H1 (cell line): Measurements from ENCODE around the gene RABL2A. TPM values are rescaled to one million over a fixed set of nuclear protein-coding genes. Genes with fewer than 3 reads are reported as not detected.
"Not testable (repeated sequence)": the region's sequence is repeated elsewhere in the genome, so short reads cannot be mapped to it uniquely, and the experiment has no call there.

ENCODE experiments used
- CTCF ChIA-PET: fragments of 300-600 bp; sonication (Branson Sonifier 250); formaldehyde crosslinking; loops from one replicate; lab custom pipeline; 2021; ENCODE audit not compliant: partially characterized antibody; lab: Charles Lee
- POLR2A ChIA-PET: fragments of 300-600 bp; sonication (Branson Sonifier 250); formaldehyde crosslinking; loops from one replicate; lab custom pipeline; 2021; ENCODE audit warnings: inconsistent platforms; ENCODE audit not compliant: partially characterized antibody; lab: Charles Lee
- DNase-seq, 2 experiments: peaks; one replicate each; pipeline versions ENCODE4 v3.0.0 to v3.0.0-alpha.2; 2010 to 2022; ENCODE audit warnings: low spot score in 2 of 2, low read depth in 1 of 2, mixed read lengths in 1 of 2
- FAIRE-seq: peaks from 2 replicates; lab custom pipeline; 2011; peaks lifted over from hg19 to GRCh38; lab: Jason Lieb, UNC
- H2AFZ ChIP-seq: 2 replicates; pipeline ENCODE4 v1.8.1; 2012; ENCODE audit warnings: low read length, inconsistent platforms
- H2AK5ac ChIP-seq: 2 replicates; pipeline ENCODE4 v1.6.1; 2013; ENCODE audit warnings: low read depth, low read length
- H2BK120ac ChIP-seq: replicated peaks from 2 replicates; pipeline ENCODE3; 2013; ENCODE audit warnings: low read depth, low read length, inconsistent platforms
- H2BK12ac ChIP-seq: 2 replicates; pipeline ENCODE4 v1.6.1; 2013; ENCODE audit warnings: low read depth, low read length
- H2BK15ac ChIP-seq: 2 replicates; pipeline ENCODE4 v1.6.1; 2013; ENCODE audit warnings: low read length
- H2BK20ac ChIP-seq: 2 replicates; pipeline ENCODE4 v1.6.1; 2013; ENCODE audit warnings: low read length
- H2BK5ac ChIP-seq: 2 replicates; pipeline ENCODE4 v1.6.1; 2013; ENCODE audit warnings: low read depth, low read length
- H3K14ac ChIP-seq: 2 replicates; pipeline ENCODE4 v1.6.1; 2013; ENCODE audit warnings: inconsistent platforms; ENCODE audit not compliant: insufficient read length
- H3K18ac ChIP-seq: 2 replicates; pipeline ENCODE4 v1.6.1; 2013; ENCODE audit warnings: low read length; ENCODE audit errors: extremely low read depth
- H3K23ac ChIP-seq: 2 replicates; pipeline ENCODE4 v1.6.1; 2013; ENCODE audit warnings: inconsistent platforms; ENCODE audit not compliant: insufficient read length
- H3K23me2 ChIP-seq: 2 replicates; pipeline ENCODE4 v1.6.1; 2013; ENCODE audit warnings: low read depth, low read length
- H3K27ac ChIP-seq: 2 replicates; pipeline ENCODE4 v1.6.1; 2011; ENCODE audit warnings: low read depth, low read length, inconsistent platforms
- H3K27me3 ChIP-seq, 4 experiments: replicated peaks in 1 of 4; 1 replicate in 1 of 4; 2 replicates in 3 of 4; pipeline versions ENCODE4 v1.6.1 to v1.8.1; 2011 to 2013; ENCODE audit warnings: low read length in 3 of 4, mild to moderate bottlenecking in 3 of 4, inconsistent platforms in 2 of 4, mixed read lengths in 2 of 4, moderate library complexity in 1 of 4; ENCODE audit not compliant: control insufficient read depth in 3 of 4, insufficient read depth in 3 of 4; ENCODE audit errors: extremely low read depth in 1 of 4
- H3K36me3 ChIP-seq, 4 experiments: 2 replicates each; pipeline versions ENCODE4 v1.6.1 to v1.8.1; 2011 to 2013; ENCODE audit warnings: mild to moderate bottlenecking in 4 of 4, low read length in 3 of 4, moderate library complexity in 2 of 4, control low read depth in 1 of 4, inconsistent platforms in 1 of 4; ENCODE audit not compliant: insufficient read depth in 4 of 4, control insufficient read depth in 2 of 4
- H3K4ac ChIP-seq: replicated peaks from 2 replicates; pipeline ENCODE3; 2013; ENCODE audit warnings: low read length, low read depth, mixed read lengths, inconsistent platforms; ENCODE audit not compliant: insufficient read length
- H3K4me1 ChIP-seq, 4 experiments: replicated peaks in 1 of 4; 1 replicate in 1 of 4; 2 replicates in 3 of 4; pipeline versions ENCODE4 v1.6.1 to v1.8.1; 2011 to 2013; ENCODE audit warnings: low read length in 3 of 4, inconsistent platforms in 2 of 4, mixed read lengths in 1 of 4; ENCODE audit not compliant: insufficient read depth in 4 of 4, control insufficient read depth in 3 of 4
- H3K4me2 ChIP-seq, 2 experiments: 2 replicates each; pipeline versions ENCODE4 v1.6.1 to v1.8.1; 2011 to 2013; ENCODE audit warnings: low read depth in 2 of 2, low read length in 2 of 2, control low read depth in 1 of 2, inconsistent platforms in 1 of 2, mild to moderate bottlenecking in 1 of 2; ENCODE audit not compliant: insufficient read depth in 1 of 2
- H3K4me3 ChIP-seq, 4 experiments: fragments of 200-600, 300-600 bp in 1 of 4; sonication (generic), shearing (Covaris generic), sonication (Bioruptor Twin) in 1 of 4; 2 replicates each; pipeline versions ENCODE4 v1.5.1 to v1.8.1; 2011 to 2016; ENCODE audit warnings: low read length in 4 of 4, low read depth in 3 of 4, control low read depth in 2 of 4, inconsistent platforms in 2 of 4, mild to moderate bottlenecking in 2 of 4, mixed read lengths in 1 of 4, moderate library complexity in 1 of 4; ENCODE audit not compliant: insufficient read depth in 2 of 4; ENCODE audit errors: extremely low read depth in 1 of 4
- H3K56ac ChIP-seq: replicated peaks from 2 replicates; pipeline ENCODE3; 2013; ENCODE audit warnings: low read depth, mild to moderate bottlenecking, mixed read lengths, low read length, inconsistent platforms; ENCODE audit not compliant: insufficient read length
- H3K79me1 ChIP-seq: 2 replicates; pipeline ENCODE4 v1.6.1; 2013; ENCODE audit warnings: low read depth, low read length, control low read depth
- H3K79me2 ChIP-seq, 2 experiments: 2 replicates each; pipeline versions ENCODE4 v1.6.1 to v1.8.1; 2012 to 2013; ENCODE audit warnings: low read length in 2 of 2, mild to moderate bottlenecking in 2 of 2, inconsistent platforms in 1 of 2; ENCODE audit not compliant: insufficient read depth in 2 of 2, control insufficient read depth in 1 of 2
- H3K9ac ChIP-seq, 4 experiments: replicated peaks in 1 of 4; 1 replicate in 1 of 4; 2 replicates in 3 of 4; pipeline versions ENCODE4 v1.6.1 to v1.8.1; 2011 to 2013; ENCODE audit warnings: low read depth in 3 of 4, low read length in 3 of 4, control low read depth in 2 of 4, mild to moderate bottlenecking in 2 of 4, moderate library complexity in 2 of 4, inconsistent platforms in 1 of 4; ENCODE audit errors: extremely low read depth in 1 of 4
- H3K9me3 ChIP-seq, 2 experiments: 2 replicates each; pipeline versions ENCODE4 v1.6.1 to v1.8.1; 2012 to 2013; ENCODE audit warnings: mild to moderate bottlenecking in 2 of 2, moderate library complexity in 2 of 2, control low read depth in 1 of 2, inconsistent platforms in 1 of 2, low read depth in 1 of 2, low read length in 1 of 2, mixed read lengths in 1 of 2; ENCODE audit not compliant: insufficient read depth in 2 of 2
- H4K20me1 ChIP-seq, 2 experiments: replicated peaks in 1 of 2; 2 replicates each; pipeline versions ENCODE3 to v1.8.1; 2011 to 2013; ENCODE audit warnings: inconsistent platforms in 2 of 2, low read length in 2 of 2, mild to moderate bottlenecking in 1 of 2; ENCODE audit not compliant: insufficient read depth in 2 of 2, control insufficient read depth in 1 of 2
- H4K5ac ChIP-seq: 2 replicates; pipeline ENCODE4 v1.6.1; 2013; ENCODE audit warnings: low read length, low read depth, mixed read lengths, inconsistent platforms; ENCODE audit not compliant: insufficient read length
- H4K8ac ChIP-seq: 2 replicates; pipeline ENCODE4 v1.8.0; 2013; ENCODE audit warnings: mild to moderate bottlenecking, moderate library complexity, low read length, inconsistent platforms; ENCODE audit not compliant: insufficient read depth; ENCODE audit errors: extremely low read depth
- H4K91ac ChIP-seq: replicated peaks from 2 replicates; pipeline ENCODE3; 2013; ENCODE audit warnings: low read length, mixed read lengths, inconsistent platforms; ENCODE audit not compliant: insufficient read length
- SIN3A ChIP-seq, 2 experiments: IDR thresholded peaks in 1 of 2; conservative IDR thresholded peaks in 1 of 2; 2 replicates each; pipeline ENCODE4 v1.6.1; 2011 to 2012; ENCODE audit warnings: low read length in 2 of 2, improper control_type of control experiment in 1 of 2, low read depth in 1 of 2, mild to moderate bottlenecking in 1 of 2
- SP4 ChIP-seq: IDR thresholded peaks from 2 replicates; pipeline ENCODE4 v1.6.1; 2012; ENCODE audit warnings: low read length, inconsistent platforms
- WGBS, 2 experiments: shearing (Covaris generic) in 1 of 2; methylation state at CpG; one replicate each; pipeline versions ENCODE4 v1.1.6 to v1.1.7; 2013 to 2015; ENCODE audit warnings: low lambda C conversion rate in 2 of 2, mixed read lengths in 2 of 2, inconsistent platforms in 1 of 2, low coverage in 1 of 2, missing lambda C conversion rate in 1 of 2; ENCODE audit not compliant: insufficient replicate concordance in 2 of 2, insufficient coverage in 1 of 2, insufficient read length in 1 of 2; ENCODE audit errors: extremely low coverage in 1 of 2, missing lambda C conversion rate in 1 of 2; 5-methylcytosine and 5-hydroxymethylcytosine counted together
- long read RNA-seq, 2 experiments: library from RNA in 1 of 2; library from capped mRNA in 1 of 2; stranded (forward); transcript quantifications; one replicate each; pipeline ENCODE4 v2.0.0, GENCODE V29; 2021; ENCODE audit warnings: inconsistent platforms in 1 of 2
- polyA minus RNA-seq, 3 experiments: library from RNA; depleted of rRNA, polyadenylated mRNA; stranded (reverse); fragments of >200 nt; gene quantifications; 1 replicate in 2 of 3; 2 replicates in 1 of 3; pipeline ENCODE4 v1.2.3, GENCODE V29; 2011
- polyA plus RNA-seq, 7 experiments: library from polyadenylated mRNA; depleted of rRNA in 3 of 7; stranded (reverse) in 5 of 7; unstranded in 2 of 7; fragments of >200 nt in 5 of 7; fragments of 200-250 nt in 2 of 7; gene quantifications; 1 replicate in 5 of 7; 2 replicates in 1 of 7; 4 replicates in 1 of 7; pipeline versions ENCODE4 v1.2.1 to v1.2.3, GENCODE V29; 2011 to 2013; ENCODE audit warnings: missing spikeins in 2 of 7, mixed read lengths in 2 of 7
- total RNA-seq: library from RNA; stranded (reverse); fragmentation: NEBNext Ultra II Directional; extraction: Animal tissue kit (Norgen Biotek cat#: 25700); gene quantifications from 2 replicates; pipeline ENCODE4 v1.2.1, GENCODE V29; 2021
- TF ChIP-seq, protein P1 (sequence below): IDR thresholded peaks from 2 replicates; pipeline ENCODE4 v1.6.1; 2012; ENCODE audit warnings: inconsistent platforms

RABL2A gene
- 6.9 and 8.1 TPM in 2 replicates for total RNA-seq
- 9.8 and 10.9 TPM in 2 replicates for polyA plus RNA-seq (2011; rRNA removed)
- 9.5 TPM for polyA plus RNA-seq (2011; cell fraction: cytosol; rRNA removed)
- polyA plus RNA-seq (2011; cell fraction: nucleus; rRNA removed): 21.0 TPM
- polyA plus RNA-seq (2012, experiment 1 of 2): 8.1 to 13.6 TPM (median 8.5 TPM) in 4 replicates
- polyA plus RNA-seq (2012, experiment 2 of 2): 4.9 TPM
- 5.3 TPM for polyA plus RNA-seq (2013, experiment 1 of 2)
- 4.4 TPM for polyA plus RNA-seq (2013, experiment 2 of 2)
- polyA minus RNA-seq (2011; rRNA and poly(A)+ RNA removed): 12.3 and 14.8 TPM in 2 replicates
- polyA minus RNA-seq (2011; cell fraction: cytosol; rRNA and poly(A)+ RNA removed): 6.3 TPM
- 13.0 TPM for polyA minus RNA-seq (2011; cell fraction: nucleus; rRNA and poly(A)+ RNA removed)
- long read RNA-seq, experiment 1, partial matches to known transcripts: 0 of 5 reads
- long read RNA-seq, experiment 1, other reads (novel, unspliced or antisense): 5 of 5 reads
- long read RNA-seq, experiment 2, partial matches to known transcripts: 0 of 2 reads
- long read RNA-seq, experiment 2, other reads (novel, unspliced or antisense): 2 of 2 reads

- WGBS, 2 experiments: 2% methylated on average over 9 of the region's 51 CpGs; no CpG with 5 or more reads in 1 of the 2 experiments
- H3K79me2 ChIP-seq, H4K91ac ChIP-seq, H3K27ac ChIP-seq, H3K14ac ChIP-seq, H3K9me3 ChIP-seq, H2BK12ac ChIP-seq, H3K18ac ChIP-seq, H3K4ac ChIP-seq, H2AK5ac ChIP-seq, H3K56ac ChIP-seq, CTCF ChIA-PET, H4K20me1 ChIP-seq, H3K4me1 ChIP-seq, H3K36me3 ChIP-seq, H3K79me1 ChIP-seq, H2BK120ac ChIP-seq, H2BK20ac ChIP-seq, FAIRE-seq, H2BK5ac ChIP-seq, H3K23ac ChIP-seq, H2BK15ac ChIP-seq, POLR2A ChIA-PET, H4K5ac ChIP-seq, H3K23me2 ChIP-seq, H2AFZ ChIP-seq, H3K27me3 ChIP-seq, H4K8ac ChIP-seq: not testable (repeated sequence)
- H3K9ac ChIP-seq: peak within 1 kb of the TSS in 1 of 4 experiments; percentile 59; a peak in 2 of 7 replicates
- TF ChIP-seq SIN3A (conservative IDR thresholded peaks at IDR 0.05 in 1 of 2, IDR thresholded peaks at IDR 0.05 in 1 of 2; ENCODE audit: low read depth in 1 of 2, low read length in 2 of 2) (peak; percentile 52 to 75; a peak in 2 of 4 replicates), SP4 (peak; percentile 87)
- TF ChIP-seq, protein P1, sequence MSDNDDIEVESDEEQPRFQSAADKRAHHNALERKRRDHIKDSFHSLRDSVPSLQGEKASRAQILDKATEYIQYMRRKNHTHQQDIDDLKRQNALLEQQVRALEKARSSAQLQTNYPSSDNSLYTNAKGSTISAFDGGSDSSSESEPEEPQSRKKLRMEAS: 0 out of 2 replicates have a peak, but pooled peaks have one; percentile 14
- H3K4me2 ChIP-seq: peak within 1 kb of the TSS; percentile 57 to 75
- DNase-seq: peak in 1 of 2 experiments; percentile 87
- peak within 1 kb of the TSS; percentile 40 to 55 (median 44) for H3K4me3 ChIP-seq
Observed at GRCh38 chr2:113626616-113627330, at the start of gene RABL2A. Gene RABL2A, plus strand, starts transcription at chr2:113627266. Its CDS starts 1,341 bp downstream, at chr2:113628607.
